Dermis microvascular lymphatic vessel endothelial cell (primary cell): ENCODE data around the gene TYW1B. TPM values are rescaled to one million over a fixed set of nuclear protein-coding genes. Genes with fewer than 3 reads are reported as not detected.
"Not testable (repeated sequence)": the region's sequence is repeated elsewhere in the genome, so short reads cannot be mapped to it uniquely, and the experiment has no call there.

ENCODE experiments used
- DNase-seq, 2 donors: peaks; one replicate each; pipeline versions ENCODE4 v3.0.0 to v3.0.0-alpha.2; 2010; ENCODE audit warnings: low read depth in 2 of 2
- total RNA-seq: library from RNA; depleted of rRNA; stranded (reverse); fragments of >200 nt; gene quantifications from 2 replicates; pipeline ENCODE4 v1.2.1, GENCODE V29; 2014

TYW1B gene
- total RNA-seq, 1 donor from 2014 or later: 3.7 TPM

GRCh38 chr7:72816370-72817157 lies 11.4 kb downstream of the TYW1B start:
- not testable (repeated sequence) for DNase-seq

- DNase-seq: not testable (repeated sequence)
These were observed 17.6 kb downstream of the TYW1B start for GRCh38 chr7:72810437-72810836.

- DNase-seq: not testable (repeated sequence)
These were observed 19.5 kb downstream of the TYW1B start for GRCh38 chr7:72808511-72808910.

- DNase-seq: not testable (repeated sequence)
These were observed 21.1 kb downstream of the TYW1B start for GRCh38 chr7:72806851-72807250.

- DNase-seq: no peak
These were observed 22.2 kb downstream of the TYW1B start for GRCh38 chr7:72805526-72806494.

- not testable (repeated sequence) for DNase-seq
These were observed 24.2 kb downstream of the TYW1B start for GRCh38 chr7:72803778-72804177.

- DNase-seq: peak in 1 of 2 donors; percentile 13
These were observed 26.4 kb downstream of the TYW1B start for GRCh38 chr7:72801564-72801963.

- DNase-seq: not testable (repeated sequence)
These were observed 32.6 kb downstream of the TYW1B start for GRCh38 chr7:72795401-72795800.

- no peak for DNase-seq
These were observed 34.2 kb downstream of the TYW1B start for GRCh38 chr7:72793791-72794190.

- not testable (repeated sequence) for DNase-seq
These were observed 37.3 kb downstream of the TYW1B start for GRCh38 chr7:72790698-72791060.

GRCh38 chr7:72790048-72790697 lies 37.8 kb downstream of the TYW1B start:
- not testable (repeated sequence) for DNase-seq

GRCh38 chr7:72785166-72785955 lies 42.6 kb downstream of the TYW1B start:
- DNase-seq: no peak

GRCh38 chr7:72783601-72784370 lies 44.2 kb downstream of the TYW1B start:
- DNase-seq: peak; percentile 20 to 82

- DNase-seq: peak; percentile 59 to 83
These were observed 46.4 kb downstream of the TYW1B start for GRCh38 chr7:72781631-72782030.

GRCh38 chr7:72781161-72781560 lies 46.8 kb downstream of the TYW1B start:
- no peak for DNase-seq

- DNase-seq: not testable (repeated sequence)
These were observed 47.6 kb downstream of the TYW1B start for GRCh38 chr7:72780289-72780894.

GRCh38 chr7:72777167-72777566 lies 50.8 kb downstream of the TYW1B start:
- DNase-seq: not testable (repeated sequence)

- not testable (repeated sequence) for DNase-seq
These were observed 55.4 kb downstream of the TYW1B start for GRCh38 chr7:72772627-72773026.

- DNase-seq: not testable (repeated sequence)
These were observed 61.0 kb downstream of the TYW1B start for GRCh38 chr7:72766994-72767393.

- DNase-seq: no peak
These were observed 67.4 kb downstream of the TYW1B start for GRCh38 chr7:72760602-72761001.
